Measurements from ENCODE around the gene ALKBH3.

DNA sequence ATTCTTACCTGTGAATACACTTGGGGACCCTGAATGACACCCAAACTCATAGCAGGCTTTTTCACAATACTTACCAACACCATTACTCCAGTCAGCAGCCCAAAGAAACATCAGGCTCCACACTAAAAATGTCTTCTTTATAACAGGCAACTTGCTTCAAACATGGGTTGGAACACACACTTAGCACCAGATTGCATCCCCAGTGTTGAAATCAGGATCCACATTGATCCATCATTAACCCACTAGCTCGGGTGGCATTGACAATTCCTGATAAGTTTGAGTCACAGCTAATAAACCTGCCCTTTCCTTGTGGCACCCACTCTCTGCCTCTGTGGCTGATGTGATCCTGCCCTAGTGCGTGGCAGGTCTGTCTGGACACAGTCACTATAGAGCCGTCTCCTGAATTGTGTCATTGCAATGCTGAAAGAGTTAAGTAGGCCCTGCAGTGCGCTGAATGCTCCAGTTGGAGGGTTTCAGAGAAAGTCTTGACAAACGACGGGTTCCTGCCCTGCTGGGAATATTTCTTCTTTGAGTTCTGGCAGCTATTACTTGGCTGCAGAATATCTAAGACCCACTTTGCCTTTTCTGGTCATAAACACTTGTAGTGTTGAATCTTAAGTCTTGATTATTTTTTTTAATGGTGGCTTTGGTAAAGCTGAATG, 42.2 kb downstream of the ALKBH3 start:
- TF ChIP-seq, protein P1, sequence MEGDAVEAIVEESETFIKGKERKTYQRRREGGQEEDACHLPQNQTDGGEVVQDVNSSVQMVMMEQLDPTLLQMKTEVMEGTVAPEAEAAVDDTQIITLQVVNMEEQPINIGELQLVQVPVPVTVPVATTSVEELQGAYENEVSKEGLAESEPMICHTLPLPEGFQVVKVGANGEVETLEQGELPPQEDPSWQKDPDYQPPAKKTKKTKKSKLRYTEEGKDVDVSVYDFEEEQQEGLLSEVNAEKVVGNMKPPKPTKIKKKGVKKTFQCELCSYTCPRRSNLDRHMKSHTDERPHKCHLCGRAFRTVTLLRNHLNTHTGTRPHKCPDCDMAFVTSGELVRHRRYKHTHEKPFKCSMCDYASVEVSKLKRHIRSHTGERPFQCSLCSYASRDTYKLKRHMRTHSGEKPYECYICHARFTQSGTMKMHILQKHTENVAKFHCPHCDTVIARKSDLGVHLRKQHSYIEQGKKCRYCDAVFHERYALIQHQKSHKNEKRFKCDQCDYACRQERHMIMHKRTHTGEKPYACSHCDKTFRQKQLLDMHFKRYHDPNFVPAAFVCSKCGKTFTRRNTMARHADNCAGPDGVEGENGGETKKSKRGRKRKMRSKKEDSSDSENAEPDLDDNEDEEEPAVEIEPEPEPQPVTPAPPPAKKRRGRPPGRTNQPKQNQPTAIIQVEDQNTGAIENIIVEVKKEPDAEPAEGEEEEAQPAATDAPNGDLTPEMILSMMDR (IDR thresholded peaks at IDR 0.05), result no peak
- no peak for TF ChIP-seq POLR2A (IDR thresholded peaks at IDR 0.05)
